ENCODE results near the gene RHEB. TPM values are rescaled to one million over a fixed set of nuclear protein-coding genes. Genes with fewer than 3 reads are reported as not detected.

Gene RHEB
- total and polyA plus RNA-seq, 2 donors (not counting 1 experiment from before 2014, with no cell fraction given), result 9.3 to 40.3 TPM

DNA sequence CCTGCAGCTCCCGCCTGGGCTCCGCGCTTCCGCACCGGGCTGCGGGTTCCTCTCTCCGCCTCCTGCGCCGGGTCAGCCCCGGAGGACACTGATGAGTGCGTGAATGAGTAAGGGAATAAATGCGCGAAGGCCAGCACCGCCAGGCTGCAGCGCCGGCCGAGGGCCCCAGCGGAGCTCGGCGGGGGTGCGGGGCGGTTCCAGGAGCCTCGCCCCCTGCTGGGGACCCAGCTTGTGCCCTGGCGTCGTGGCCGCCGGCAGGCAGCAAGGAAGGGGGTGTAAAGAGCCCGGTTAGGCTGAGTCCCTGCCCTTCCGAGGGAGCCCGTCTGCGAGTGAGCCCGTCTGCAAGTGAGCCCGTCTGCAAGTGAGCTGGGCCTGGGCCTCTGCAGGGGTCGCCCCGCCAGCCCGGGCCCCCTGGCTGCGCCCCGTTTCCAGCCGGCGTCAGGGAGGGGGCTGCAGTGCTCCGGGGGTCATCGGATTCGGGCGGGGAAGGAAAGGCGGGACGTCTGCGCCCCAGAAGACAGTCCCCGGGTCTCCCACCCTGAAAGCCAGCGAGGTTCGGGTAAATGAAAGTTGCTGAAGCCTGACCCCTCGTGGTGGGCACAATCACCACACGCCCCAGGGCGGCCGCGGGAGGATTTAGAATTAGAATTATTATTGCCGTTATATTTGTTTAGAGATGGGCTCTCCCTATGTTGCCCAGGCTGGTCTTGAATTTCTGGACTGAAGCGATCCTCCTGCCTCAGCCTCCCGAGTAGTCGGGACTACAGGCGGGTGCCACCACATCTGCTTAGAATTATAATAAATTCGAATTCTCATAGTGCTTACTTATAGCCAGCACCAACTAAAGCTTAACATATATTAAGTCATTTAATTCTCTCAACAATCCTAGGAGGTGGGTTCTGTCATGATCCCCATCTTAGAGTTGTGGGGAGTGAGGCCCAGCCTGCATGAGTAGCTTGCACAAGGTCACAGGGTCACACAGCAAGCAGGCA, 71.1 kb downstream of the RHEB start:
- Histone ChIP-seq H3K27ac (ENCODE audit: low read length in 2 of 2) (no peak overlapping the region), H2AFZ (ENCODE audit: insufficient read depth, low read depth, low read length, poor library complexity, severe bottlenecking) (peak overlapping the region; percentile 86), H3K4me1 (ENCODE audit: control insufficient read depth in 2 of 2, insufficient read depth in 2 of 2, low read length in 2 of 2) (peaks cover 0 to 8% of the 10 kb centered on the region in 2 donors), H3K4me2 (replicated peaks; ENCODE audit: low read depth, low read length, poor library complexity, severe bottlenecking) (peak overlapping the region; percentile 95), H3K27me3 (replicated peaks in 1 of 4; ENCODE audit: control extremely low read depth in 1 of 4, control insufficient read depth in 3 of 4, insufficient read depth in 4 of 4, low read length in 3 of 4) (peaks cover 0 to 8% (median 2%) of the 10 kb centered on the region in 4 experiments), H3K9ac (ENCODE audit: low read length) (peak overlapping the region; percentile 66), H4K20me1 (ENCODE audit: control insufficient read depth, insufficient read depth, low read length, poor library complexity, severe bottlenecking) (no peaks in the 10 kb centered on the region), H3K79me2 (ENCODE audit: control insufficient read depth, insufficient read depth, low read length) (no peaks in the 10 kb centered on the region), H3K36me3 (replicated peaks in 1 of 2; ENCODE audit: control extremely low read depth in 1 of 2, control insufficient read depth in 1 of 2, extremely low read depth in 1 of 2, insufficient read depth in 2 of 2, low read length in 1 of 2) (no peaks in the 10 kb centered on the region), H3K9me3 (ENCODE audit: control extremely low read depth in 1 of 3, control insufficient read depth in 2 of 3, insufficient read depth in 1 of 3, low read length in 2 of 3) (no peaks in the 10 kb centered on the region), H3K4me3 (ENCODE audit: control extremely low read depth in 1 of 5, extremely low read depth in 1 of 5, insufficient read depth in 1 of 5, low read depth in 2 of 5, low read length in 4 of 5) (peak overlapping the region in 4 of 5 experiments; percentile 53 to 79 (median 60))
- ChIA-PET CTCF (interaction anchor here (0.6 to 12.6 kb wide), 34 partner anchors 9 to 311 kb away, joined by 3 to 230 read pairs (median 4); partner anchors contain the start of genes NUB1 and WDR86), POLR2A (interaction anchor here (0.8 kb wide), 1 partner anchor 82 kb away, joined by 3 read pairs; no protein-coding TSS in a partner anchor)
- peak overlapping the region; percentile 87 for H3K4me3 Mint-ChIP-seq
- H3K27ac Mint-ChIP-seq, result no peak overlapping the region
- peak; percentile 83 for DNase-seq
- H3K4me1 Mint-ChIP-seq, result peaks cover 1% of the 10 kb centered on the region
- intact Hi-C loops (cut with micrococcal nuclease), result loop anchor here (1.0 to 5.0 kb wide), 5 partner anchors 48 to 309 kb away; no protein-coding TSS in a partner anchor
- H3K9me3 Mint-ChIP-seq (ENCODE audit: insufficient read depth), result no peaks in the 10 kb centered on the region
- peak; percentile 85 for ATAC-seq (ENCODE audit: low read depth)
- H3K27me3 Mint-ChIP-seq, result peaks cover 38% of the 10 kb centered on the region
- TF ChIP-seq EZH2 (IDR thresholded peaks at IDR 0.05; ENCODE audit: borderline replicate concordance, insufficient read depth, low read depth, low read length, poor library complexity, severe bottlenecking), result no peak
- TF ChIP-seq, protein P1, sequence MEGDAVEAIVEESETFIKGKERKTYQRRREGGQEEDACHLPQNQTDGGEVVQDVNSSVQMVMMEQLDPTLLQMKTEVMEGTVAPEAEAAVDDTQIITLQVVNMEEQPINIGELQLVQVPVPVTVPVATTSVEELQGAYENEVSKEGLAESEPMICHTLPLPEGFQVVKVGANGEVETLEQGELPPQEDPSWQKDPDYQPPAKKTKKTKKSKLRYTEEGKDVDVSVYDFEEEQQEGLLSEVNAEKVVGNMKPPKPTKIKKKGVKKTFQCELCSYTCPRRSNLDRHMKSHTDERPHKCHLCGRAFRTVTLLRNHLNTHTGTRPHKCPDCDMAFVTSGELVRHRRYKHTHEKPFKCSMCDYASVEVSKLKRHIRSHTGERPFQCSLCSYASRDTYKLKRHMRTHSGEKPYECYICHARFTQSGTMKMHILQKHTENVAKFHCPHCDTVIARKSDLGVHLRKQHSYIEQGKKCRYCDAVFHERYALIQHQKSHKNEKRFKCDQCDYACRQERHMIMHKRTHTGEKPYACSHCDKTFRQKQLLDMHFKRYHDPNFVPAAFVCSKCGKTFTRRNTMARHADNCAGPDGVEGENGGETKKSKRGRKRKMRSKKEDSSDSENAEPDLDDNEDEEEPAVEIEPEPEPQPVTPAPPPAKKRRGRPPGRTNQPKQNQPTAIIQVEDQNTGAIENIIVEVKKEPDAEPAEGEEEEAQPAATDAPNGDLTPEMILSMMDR (IDR thresholded peaks at IDR 0.05), result peak; percentile 85
- WGBS (ENCODE audit: insufficient coverage), result 3% methylated on average over 55 of the region's 61 CpGs
